Measurements from ENCODE around the gene OR10G4. TPM values are rescaled to one million over a fixed set of nuclear protein-coding genes. Genes with fewer than 3 reads are reported as not detected.
"Not testable (repeated sequence)": the region's sequence is repeated elsewhere in the genome, so short reads cannot be mapped to it uniquely, and the experiment has no call there.

The OR10G4 gene, protein sequence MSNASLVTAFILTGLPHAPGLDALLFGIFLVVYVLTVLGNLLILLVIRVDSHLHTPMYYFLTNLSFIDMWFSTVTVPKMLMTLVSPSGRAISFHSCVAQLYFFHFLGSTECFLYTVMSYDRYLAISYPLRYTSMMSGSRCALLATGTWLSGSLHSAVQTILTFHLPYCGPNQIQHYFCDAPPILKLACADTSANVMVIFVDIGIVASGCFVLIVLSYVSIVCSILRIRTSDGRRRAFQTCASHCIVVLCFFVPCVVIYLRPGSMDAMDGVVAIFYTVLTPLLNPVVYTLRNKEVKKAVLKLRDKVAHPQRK
- under 0.01 TPM for total RNA-seq

DNA sequence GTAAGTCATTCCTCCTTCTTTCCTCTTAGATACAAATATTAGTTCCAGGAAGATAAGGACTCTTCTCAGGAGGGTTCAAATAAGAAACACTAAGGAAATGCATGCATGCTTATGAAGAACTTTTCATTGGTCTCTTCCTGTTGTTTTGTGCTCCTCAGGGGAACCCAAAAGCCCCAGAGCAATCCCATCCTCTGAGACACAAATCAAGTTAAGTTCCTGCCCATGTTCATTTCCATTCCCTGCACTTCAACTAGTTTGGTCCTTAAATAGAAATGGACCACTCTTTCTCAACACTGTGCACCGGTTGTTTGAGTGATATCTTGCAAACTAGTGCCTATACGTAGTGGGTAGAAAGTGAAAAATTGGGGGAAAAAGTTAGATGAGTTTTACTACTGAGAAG lies at the start of gene OR10G4:
TSS of gene OR10G4 (plus strand) at position 301 of the 400 bp plus-strand sequence. CDS start 2,578 bp downstream, outside the sequence.
- no peak for DNase-seq

DNA sequence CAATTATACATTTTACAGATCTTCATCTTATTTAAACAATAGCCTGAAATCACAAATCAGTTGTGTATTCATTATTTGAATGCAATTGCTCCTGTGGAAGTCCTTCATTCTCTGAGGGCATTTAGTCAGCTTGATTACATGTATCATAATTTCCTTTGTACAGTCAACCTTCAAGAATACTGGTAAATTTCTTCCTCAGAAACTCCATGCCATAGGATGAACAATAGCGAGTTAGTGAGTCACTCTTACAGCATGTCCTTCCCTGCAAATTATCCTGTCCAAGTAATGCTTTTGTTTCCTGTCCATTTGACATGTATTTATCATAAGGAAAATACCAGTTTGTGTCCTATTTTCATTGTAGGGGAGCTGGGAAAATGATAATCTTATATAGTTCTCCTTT lies 39.0 kb upstream of the OR10G4 start:
- DNase-seq: no peak

DNA sequence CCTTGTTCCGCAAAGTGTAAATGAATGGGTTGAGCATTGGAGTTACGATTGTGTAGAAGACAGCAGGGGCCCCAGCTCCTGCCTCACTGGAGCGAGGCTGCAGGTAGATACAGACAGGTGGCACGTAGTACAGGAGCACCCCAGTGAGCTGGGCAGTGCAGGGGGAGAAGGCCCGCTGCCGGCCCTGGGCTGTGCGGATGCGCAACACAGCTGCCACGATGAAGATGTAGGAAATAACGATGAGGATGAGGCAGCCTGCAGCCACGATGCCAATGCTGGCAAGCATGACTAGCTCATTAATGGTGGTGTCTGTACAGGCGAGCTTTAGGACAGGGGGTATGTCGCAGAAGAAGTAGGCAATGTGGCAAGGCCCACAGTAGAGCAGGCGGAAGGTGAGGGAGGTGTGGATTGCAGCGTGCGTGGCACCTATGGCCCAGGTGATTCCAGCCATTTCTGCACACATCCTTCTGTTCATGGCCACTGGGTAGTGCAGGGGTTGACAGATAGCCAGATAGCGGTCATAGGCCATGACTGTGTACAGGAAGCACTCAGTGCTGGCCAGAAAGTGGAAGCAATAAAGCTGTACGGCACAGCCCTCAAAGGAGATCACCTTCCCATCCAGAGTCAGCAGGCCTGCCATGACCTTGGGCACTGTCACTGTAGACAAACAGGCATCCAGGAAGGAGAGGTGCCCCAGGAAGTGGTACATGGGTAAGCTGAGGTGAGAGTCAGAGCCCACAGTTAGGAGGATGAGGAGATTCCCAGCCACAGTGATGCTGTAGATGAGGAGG lies 35.8 kb upstream of the OR10G4 start:
- no peak for DNase-seq

DNA sequence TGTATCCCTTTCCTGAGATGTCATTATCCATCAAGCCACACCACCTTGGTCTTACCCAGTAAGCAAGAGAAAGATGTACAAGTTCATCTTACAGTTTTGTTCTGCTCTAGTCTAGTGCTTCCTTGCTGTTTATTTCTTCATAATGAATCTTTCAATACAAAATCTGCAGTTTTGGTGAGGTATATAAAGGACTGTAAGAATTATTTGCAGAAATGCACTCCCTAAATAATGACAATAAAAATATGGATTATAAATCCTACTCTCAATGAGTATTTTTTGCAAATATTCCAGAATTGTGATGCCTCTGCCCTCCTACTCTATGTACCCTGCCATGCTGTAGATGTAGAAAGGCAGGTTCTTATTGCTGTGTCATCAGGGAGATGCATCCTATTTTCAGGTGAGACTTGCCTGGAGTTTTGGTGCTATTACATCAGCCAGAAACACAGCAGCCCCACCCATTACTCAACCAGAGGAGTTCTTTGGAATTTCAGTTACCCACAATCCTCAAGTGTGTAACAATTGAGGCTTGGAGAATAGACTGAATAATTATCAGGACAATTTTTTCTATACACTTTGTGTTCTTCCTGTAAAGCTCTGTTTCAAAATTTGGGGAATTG lies 35.0 kb upstream of the OR10G4 start, which contains the start of gene OR10S1:
TSS of gene OR10S1 (minus strand) at position 51 of the 617 bp plus-strand sequence. CDS start 117 bp downstream, outside the sequence.
- DNase-seq: no peak

DNA sequence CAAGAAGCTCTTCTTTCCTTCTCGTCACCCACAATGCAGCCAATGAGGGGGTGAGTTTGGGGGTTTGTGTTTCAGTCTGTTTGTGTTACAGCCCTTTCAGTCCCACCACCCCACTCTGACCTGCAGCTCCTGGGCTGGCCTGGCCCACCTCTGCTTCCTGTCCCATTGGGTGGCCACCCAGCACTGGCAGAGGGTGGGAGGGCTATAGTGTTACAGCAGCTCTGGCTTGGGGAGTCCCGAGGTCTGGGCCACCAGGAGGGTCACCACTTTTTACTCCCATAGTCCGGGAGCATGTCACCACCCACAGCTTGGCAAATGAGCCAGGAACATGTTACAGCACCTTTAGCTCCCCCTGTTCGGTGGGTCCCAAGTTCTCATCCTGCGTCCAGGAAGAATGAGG lies 33.5 kb upstream of the OR10G4 start:
- DNase-seq: no peak

DNA sequence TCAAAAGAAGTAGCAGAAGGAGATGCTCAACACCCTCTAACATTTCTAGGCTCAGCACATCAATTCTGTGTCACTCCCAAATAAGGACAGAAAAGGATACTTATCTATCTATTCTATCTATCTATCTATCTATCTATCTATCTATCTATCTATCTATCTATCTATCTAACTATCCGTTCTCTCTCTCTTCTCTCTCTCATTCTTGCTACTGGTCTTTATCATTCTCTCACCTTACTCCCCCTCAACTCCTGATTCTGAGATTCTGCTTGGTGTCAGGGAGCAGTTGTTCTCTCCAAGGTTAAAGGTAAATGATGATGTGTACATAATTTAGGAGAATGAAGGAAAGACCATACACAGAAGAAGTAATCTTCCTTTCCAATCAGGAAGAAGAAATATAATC lies 17.7 kb upstream of the OR10G4 start, which contains the start of gene OR10G6:
TSS of gene OR10G6 (minus strand) at position 43 of the 400 bp plus-strand sequence. CDS start at position 43, 0 bp downstream.
- DNase-seq: no peak

DNA sequence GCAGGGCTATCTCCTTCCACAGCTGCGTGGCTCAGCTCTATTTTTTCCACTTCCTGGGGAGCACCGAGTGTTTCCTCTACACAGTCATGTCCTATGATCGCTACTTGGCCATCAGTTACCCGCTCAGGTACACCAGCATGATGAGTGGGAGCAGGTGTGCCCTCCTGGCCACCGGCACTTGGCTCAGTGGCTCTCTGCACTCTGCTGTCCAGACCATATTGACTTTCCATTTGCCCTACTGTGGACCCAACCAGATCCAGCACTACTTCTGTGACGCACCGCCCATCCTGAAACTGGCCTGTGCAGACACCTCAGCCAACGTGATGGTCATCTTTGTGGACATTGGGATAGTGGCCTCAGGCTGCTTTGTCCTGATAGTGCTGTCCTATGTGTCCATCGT lies 3.0 kb downstream of the OR10G4 start:
- not testable (repeated sequence) for DNase-seq

DNA sequence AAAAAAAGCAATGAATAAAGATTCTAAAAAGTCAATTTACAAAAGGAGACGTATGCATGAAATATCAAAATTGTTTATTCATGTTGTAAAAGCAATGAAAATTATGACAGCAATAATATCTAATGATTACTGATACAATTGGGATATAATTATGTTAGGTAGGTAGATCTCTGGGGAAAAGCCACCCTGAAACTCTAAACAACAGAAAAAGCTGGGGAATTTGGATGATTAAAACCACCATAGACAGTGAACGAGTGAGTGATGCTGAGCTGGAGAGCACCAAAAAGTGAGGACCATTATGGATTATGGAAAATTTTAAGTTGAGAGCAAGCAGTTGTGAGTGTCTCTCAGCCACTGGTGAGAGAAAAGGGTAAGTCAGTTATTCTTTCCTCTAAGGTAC lies 13.7 kb downstream of the OR10G4 start, which contains the start of gene OR10G8:
TSS of gene OR10G8 (plus strand) at position 301 of the 400 bp plus-strand sequence. CDS start 2,825 bp downstream, outside the sequence.
- no peak for DNase-seq

DNA sequence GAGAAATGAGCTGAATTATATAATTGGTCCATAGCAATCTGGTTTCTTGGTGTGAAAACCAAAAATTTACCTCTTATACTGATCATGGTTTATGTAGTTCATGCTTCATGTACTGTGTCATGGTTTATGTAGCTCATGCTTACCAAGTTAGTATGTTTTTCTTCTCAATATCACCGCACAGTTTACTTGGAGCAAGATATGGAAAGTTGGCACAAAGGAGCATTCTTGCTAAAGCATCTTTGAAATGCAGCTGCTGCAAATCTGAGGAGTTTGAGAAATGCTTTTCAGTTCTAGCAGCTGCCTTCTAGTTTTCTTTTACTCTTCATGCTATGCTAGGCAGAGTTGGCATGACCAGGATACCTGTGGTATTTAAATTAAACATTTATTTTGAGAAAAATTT lies 23.9 kb downstream of the OR10G4 start:
- DNase-seq: no peak

DNA sequence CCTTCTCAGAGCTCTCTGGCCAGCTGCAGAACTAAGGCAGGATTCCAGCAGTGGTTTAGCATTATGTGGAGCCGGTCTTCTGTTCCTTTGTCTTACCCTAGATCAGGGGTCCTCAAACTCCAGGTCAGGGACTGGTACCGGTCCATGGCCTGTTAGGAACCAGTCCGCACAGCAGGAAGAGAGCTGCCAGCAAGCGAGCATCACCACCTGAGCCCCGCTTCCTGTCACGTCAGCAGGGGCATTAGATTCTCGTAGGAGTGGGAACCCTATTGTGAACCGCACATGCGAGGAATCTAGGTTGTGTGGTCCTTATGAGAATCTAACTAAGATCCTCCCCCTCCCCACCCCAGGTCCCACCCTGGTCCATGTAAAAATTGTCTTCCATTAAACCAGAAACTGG lies 26.8 kb downstream of the OR10G4 start:
- DNase-seq: no peak

DNA sequence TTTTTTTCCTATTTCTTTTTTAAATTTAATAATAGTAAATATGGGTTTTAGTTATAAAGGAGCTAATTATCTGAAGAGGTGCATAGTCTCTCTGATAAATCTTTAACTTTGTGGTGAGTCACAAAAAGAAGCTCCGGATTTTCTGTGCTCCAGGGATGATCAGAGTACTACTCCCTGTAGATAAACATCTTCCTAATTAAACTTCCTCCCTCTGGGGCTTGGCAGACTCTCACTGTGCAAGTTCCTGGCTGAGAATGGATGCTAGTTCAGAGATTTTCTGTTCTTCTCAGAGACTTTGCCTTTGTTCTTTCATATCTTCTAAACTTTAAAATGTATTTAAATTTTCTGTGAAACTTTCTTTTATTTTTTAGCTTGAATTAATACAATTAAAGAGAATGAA lies 28.5 kb downstream of the OR10G4 start, which contains the start of gene OR10G7:
TSS of gene OR10G7 (minus strand) at position 72 of the 400 bp plus-strand sequence. CDS start 2,324 bp downstream, outside the sequence.
- DNase-seq: no peak

DNA sequence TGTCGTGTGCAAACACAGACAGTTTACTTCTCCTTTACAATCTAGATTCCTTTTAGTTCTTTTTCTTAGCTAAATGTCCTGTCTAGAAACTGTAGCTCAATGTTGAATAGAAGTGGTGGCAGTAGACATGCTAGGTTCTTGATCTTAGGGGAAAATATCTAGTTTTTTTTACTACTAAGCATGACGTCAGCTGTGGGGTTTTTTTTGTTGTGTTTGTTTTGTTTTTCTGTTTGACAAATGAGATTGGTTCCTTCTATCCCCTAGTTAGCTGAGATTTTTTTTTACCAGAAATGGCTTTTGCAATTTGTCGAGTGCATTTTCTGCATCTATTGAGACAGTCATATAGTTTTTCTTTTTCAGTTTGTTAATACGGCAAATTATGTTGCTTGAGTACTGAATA lies 30.6 kb downstream of the OR10G4 start:
- no peak for DNase-seq

DNA sequence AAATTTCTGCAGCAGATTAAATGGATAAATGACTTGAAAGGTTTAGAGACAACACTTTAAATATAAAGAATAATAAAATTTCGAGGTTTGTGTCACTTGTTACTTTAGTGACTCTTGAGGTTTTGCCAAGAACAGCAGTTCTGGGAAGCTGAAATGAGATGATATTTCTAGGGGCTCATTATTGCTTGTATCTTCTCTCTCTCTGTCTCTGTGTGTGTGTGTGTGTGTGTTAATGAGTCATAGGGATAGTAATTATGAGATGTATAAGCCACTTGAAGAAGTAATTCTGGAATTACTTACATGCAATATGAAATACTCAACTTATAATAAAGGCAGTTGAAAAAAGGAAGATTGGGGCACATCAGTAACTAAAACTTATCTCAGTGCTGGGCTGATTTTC lies 38.0 kb downstream of the OR10G4 start:
- DNase-seq: no peak

DNA sequence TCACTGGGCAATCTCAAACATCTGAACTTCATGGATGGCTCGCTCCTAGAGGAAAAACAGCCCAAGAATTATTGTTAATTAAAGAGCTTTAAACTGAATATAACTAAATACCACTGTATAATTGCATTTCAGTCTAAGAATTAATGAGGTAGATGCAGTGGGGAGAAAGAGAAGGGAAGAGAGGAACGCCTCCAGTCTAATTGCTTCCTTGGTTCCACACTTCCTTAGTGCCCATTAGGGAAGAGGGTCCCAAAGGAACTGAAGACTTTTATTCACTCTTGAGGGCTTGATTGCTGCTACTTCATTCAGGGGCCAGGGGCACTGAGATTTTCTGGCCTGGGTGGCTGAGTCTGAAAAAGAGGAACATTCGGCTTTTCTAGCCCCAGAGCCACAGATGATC lies 40.2 kb downstream of the OR10G4 start:
- DNase-seq: no peak

Other genes starting within 250 kb of the OR10G4 start
- not detected for gene OR6M1, start 206.6 kb upstream of the OR10G4 start, total RNA-seq
- gene TMEM225, start 127.3 kb upstream of the OR10G4 start, total RNA-seq: not detected
- 0.47 TPM for gene OR8D4, start 110.8 kb upstream of the OR10G4 start, total RNA-seq
- gene OR4D5, start 73.4 kb upstream of the OR10G4 start, total RNA-seq: not detected
- not detected for gene OR6T1, start 69.2 kb upstream of the OR10G4 start, total RNA-seq
- gene OR10S1, start 35.2 kb upstream of the OR10G4 start, total RNA-seq: not detected
- not detected for gene OR10G6, start 17.8 kb upstream of the OR10G4 start, total RNA-seq
- gene OR10G9, start 10.0 kb downstream of the OR10G4 start, total RNA-seq: not detected
- not detected for gene OR10G8, start 13.8 kb downstream of the OR10G4 start, total RNA-seq
- gene OR10G7, start 28.3 kb downstream of the OR10G4 start, total RNA-seq: not detected
- gene VWA5A, start 102.5 kb downstream of the OR10G4 start, total RNA-seq: 5.8 TPM
- gene OR10D3, start 170.3 kb downstream of the OR10G4 start, total RNA-seq: not detected
- not detected for gene OR8G1, start 228.1 kb downstream of the OR10G4 start, total RNA-seq
- 0.16 TPM for gene OR8G5, start 243.4 kb downstream of the OR10G4 start, total RNA-seq